H1 (cell line): ENCODE measurements around the gene C16orf87. TPM values are rescaled to one million over a fixed set of nuclear protein-coding genes. Genes with fewer than 3 reads are reported as not detected.
A peak's percentile ranks its signal among the peaks of the same experiment; 100 is the strongest.

Source experiments
- CTCF ChIA-PET: fragments of 300-600 bp; sonication (Branson Sonifier 250); formaldehyde crosslinking; loops from one replicate; lab custom pipeline; 2021; ENCODE audit not compliant: partially characterized antibody; lab: Charles Lee
- POLR2A ChIA-PET: fragments of 300-600 bp; sonication (Branson Sonifier 250); formaldehyde crosslinking; loops from one replicate; lab custom pipeline; 2021; ENCODE audit warnings: inconsistent platforms; ENCODE audit not compliant: partially characterized antibody; lab: Charles Lee
- DNase-seq, 2 experiments: peaks; one replicate each; pipeline versions ENCODE4 v3.0.0 to v3.0.0-alpha.2; 2010 to 2022; ENCODE audit warnings: low spot score in 2 of 2, low read depth in 1 of 2, mixed read lengths in 1 of 2
- FAIRE-seq: peaks from 2 replicates; lab custom pipeline; 2011; peaks lifted over from hg19 to GRCh38; lab: Jason Lieb, UNC
- H2AFZ ChIP-seq: 2 replicates; pipeline ENCODE4 v1.8.1; 2012; ENCODE audit warnings: low read length, inconsistent platforms
- H2AK5ac ChIP-seq: 2 replicates; pipeline ENCODE4 v1.6.1; 2013; ENCODE audit warnings: low read depth, low read length
- H2BK120ac ChIP-seq: replicated peaks from 2 replicates; pipeline ENCODE3; 2013; ENCODE audit warnings: low read depth, low read length, inconsistent platforms
- H2BK12ac ChIP-seq: 2 replicates; pipeline ENCODE4 v1.6.1; 2013; ENCODE audit warnings: low read depth, low read length
- H2BK15ac ChIP-seq: 2 replicates; pipeline ENCODE4 v1.6.1; 2013; ENCODE audit warnings: low read length
- H2BK20ac ChIP-seq: 2 replicates; pipeline ENCODE4 v1.6.1; 2013; ENCODE audit warnings: low read length
- H2BK5ac ChIP-seq: 2 replicates; pipeline ENCODE4 v1.6.1; 2013; ENCODE audit warnings: low read depth, low read length
- H3K14ac ChIP-seq: 2 replicates; pipeline ENCODE4 v1.6.1; 2013; ENCODE audit warnings: inconsistent platforms; ENCODE audit not compliant: insufficient read length
- H3K18ac ChIP-seq: 2 replicates; pipeline ENCODE4 v1.6.1; 2013; ENCODE audit warnings: low read length; ENCODE audit errors: extremely low read depth
- H3K23ac ChIP-seq: 2 replicates; pipeline ENCODE4 v1.6.1; 2013; ENCODE audit warnings: inconsistent platforms; ENCODE audit not compliant: insufficient read length
- H3K23me2 ChIP-seq: 2 replicates; pipeline ENCODE4 v1.6.1; 2013; ENCODE audit warnings: low read depth, low read length
- H3K27ac ChIP-seq: 2 replicates; pipeline ENCODE4 v1.6.1; 2011; ENCODE audit warnings: low read depth, low read length, inconsistent platforms
- H3K27me3 ChIP-seq, 4 experiments: replicated peaks in 1 of 4; 1 replicate in 1 of 4; 2 replicates in 3 of 4; pipeline versions ENCODE4 v1.6.1 to v1.8.1; 2011 to 2013; ENCODE audit warnings: low read length in 3 of 4, mild to moderate bottlenecking in 3 of 4, inconsistent platforms in 2 of 4, mixed read lengths in 2 of 4, moderate library complexity in 1 of 4; ENCODE audit not compliant: control insufficient read depth in 3 of 4, insufficient read depth in 3 of 4; ENCODE audit errors: extremely low read depth in 1 of 4
- H3K36me3 ChIP-seq, 4 experiments: 2 replicates each; pipeline versions ENCODE4 v1.6.1 to v1.8.1; 2011 to 2013; ENCODE audit warnings: mild to moderate bottlenecking in 4 of 4, low read length in 3 of 4, moderate library complexity in 2 of 4, control low read depth in 1 of 4, inconsistent platforms in 1 of 4; ENCODE audit not compliant: insufficient read depth in 4 of 4, control insufficient read depth in 2 of 4
- H3K4ac ChIP-seq: replicated peaks from 2 replicates; pipeline ENCODE3; 2013; ENCODE audit warnings: low read length, low read depth, mixed read lengths, inconsistent platforms; ENCODE audit not compliant: insufficient read length
- H3K4me1 ChIP-seq, 4 experiments: replicated peaks in 1 of 4; 1 replicate in 1 of 4; 2 replicates in 3 of 4; pipeline versions ENCODE4 v1.6.1 to v1.8.1; 2011 to 2013; ENCODE audit warnings: low read length in 3 of 4, inconsistent platforms in 2 of 4, mixed read lengths in 1 of 4; ENCODE audit not compliant: insufficient read depth in 4 of 4, control insufficient read depth in 3 of 4
- H3K4me2 ChIP-seq, 2 experiments: 2 replicates each; pipeline versions ENCODE4 v1.6.1 to v1.8.1; 2011 to 2013; ENCODE audit warnings: low read depth in 2 of 2, low read length in 2 of 2, control low read depth in 1 of 2, inconsistent platforms in 1 of 2, mild to moderate bottlenecking in 1 of 2; ENCODE audit not compliant: insufficient read depth in 1 of 2
- H3K4me3 ChIP-seq, 4 experiments: fragments of 200-600, 300-600 bp in 1 of 4; sonication (generic), shearing (Covaris generic), sonication (Bioruptor Twin) in 1 of 4; 2 replicates each; pipeline versions ENCODE4 v1.5.1 to v1.8.1; 2011 to 2016; ENCODE audit warnings: low read length in 4 of 4, low read depth in 3 of 4, control low read depth in 2 of 4, inconsistent platforms in 2 of 4, mild to moderate bottlenecking in 2 of 4, mixed read lengths in 1 of 4, moderate library complexity in 1 of 4; ENCODE audit not compliant: insufficient read depth in 2 of 4; ENCODE audit errors: extremely low read depth in 1 of 4
- H3K56ac ChIP-seq: replicated peaks from 2 replicates; pipeline ENCODE3; 2013; ENCODE audit warnings: low read depth, mild to moderate bottlenecking, mixed read lengths, low read length, inconsistent platforms; ENCODE audit not compliant: insufficient read length
- H3K79me1 ChIP-seq: 2 replicates; pipeline ENCODE4 v1.6.1; 2013; ENCODE audit warnings: low read depth, low read length, control low read depth
- H3K79me2 ChIP-seq, 2 experiments: 2 replicates each; pipeline versions ENCODE4 v1.6.1 to v1.8.1; 2012 to 2013; ENCODE audit warnings: low read length in 2 of 2, mild to moderate bottlenecking in 2 of 2, inconsistent platforms in 1 of 2; ENCODE audit not compliant: insufficient read depth in 2 of 2, control insufficient read depth in 1 of 2
- H3K9ac ChIP-seq, 4 experiments: replicated peaks in 1 of 4; 1 replicate in 1 of 4; 2 replicates in 3 of 4; pipeline versions ENCODE4 v1.6.1 to v1.8.1; 2011 to 2013; ENCODE audit warnings: low read depth in 3 of 4, low read length in 3 of 4, control low read depth in 2 of 4, mild to moderate bottlenecking in 2 of 4, moderate library complexity in 2 of 4, inconsistent platforms in 1 of 4; ENCODE audit errors: extremely low read depth in 1 of 4
- H3K9me3 ChIP-seq, 2 experiments: 2 replicates each; pipeline versions ENCODE4 v1.6.1 to v1.8.1; 2012 to 2013; ENCODE audit warnings: mild to moderate bottlenecking in 2 of 2, moderate library complexity in 2 of 2, control low read depth in 1 of 2, inconsistent platforms in 1 of 2, low read depth in 1 of 2, low read length in 1 of 2, mixed read lengths in 1 of 2; ENCODE audit not compliant: insufficient read depth in 2 of 2
- H4K20me1 ChIP-seq, 2 experiments: replicated peaks in 1 of 2; 2 replicates each; pipeline versions ENCODE3 to v1.8.1; 2011 to 2013; ENCODE audit warnings: inconsistent platforms in 2 of 2, low read length in 2 of 2, mild to moderate bottlenecking in 1 of 2; ENCODE audit not compliant: insufficient read depth in 2 of 2, control insufficient read depth in 1 of 2
- H4K5ac ChIP-seq: 2 replicates; pipeline ENCODE4 v1.6.1; 2013; ENCODE audit warnings: low read length, low read depth, mixed read lengths, inconsistent platforms; ENCODE audit not compliant: insufficient read length
- H4K8ac ChIP-seq: 2 replicates; pipeline ENCODE4 v1.8.0; 2013; ENCODE audit warnings: mild to moderate bottlenecking, moderate library complexity, low read length, inconsistent platforms; ENCODE audit not compliant: insufficient read depth; ENCODE audit errors: extremely low read depth
- H4K91ac ChIP-seq: replicated peaks from 2 replicates; pipeline ENCODE3; 2013; ENCODE audit warnings: low read length, mixed read lengths, inconsistent platforms; ENCODE audit not compliant: insufficient read length
- BCL11A ChIP-seq, 2 experiments: IDR thresholded peaks; one replicate each; pipeline ENCODE4 v1.6.1; 2011; ENCODE audit warnings: low read depth in 2 of 2, low read length in 2 of 2, mild to moderate bottlenecking in 2 of 2
- CREB1 ChIP-seq: IDR thresholded peaks from 2 replicates; pipeline ENCODE4 v1.6.1; 2012; ENCODE audit warnings: inconsistent platforms
- GABPA ChIP-seq: IDR thresholded peaks from 2 replicates; pipeline ENCODE4 v1.6.1; 2011; ENCODE audit warnings: mild to moderate bottlenecking, low read length, moderate library complexity, borderline replicate concordance; ENCODE audit not compliant: insufficient read depth
- HDAC2 ChIP-seq, 2 experiments: fragments of 300-600 bp in 1 of 2; sonication (generic) in 1 of 2; IDR thresholded peaks; 2 replicates each; pipeline ENCODE4 v1.6.1; 2011 to 2012; ENCODE audit warnings: low read depth in 2 of 2, low read length in 2 of 2, mild to moderate bottlenecking in 2 of 2, moderate library complexity in 2 of 2, borderline replicate concordance in 1 of 2, inconsistent platforms in 1 of 2
- JUND ChIP-seq: IDR thresholded peaks from 2 replicates; pipeline ENCODE4 v1.6.1; 2011; ENCODE audit warnings: mild to moderate bottlenecking, improper control_type of control experiment, low read length
- NRF1 ChIP-seq: IDR thresholded peaks from 2 replicates; pipeline ENCODE4 v1.6.1; 2011; ENCODE audit warnings: mild to moderate bottlenecking, low read depth, low read length, improper control_type of control experiment
- RXRA ChIP-seq: IDR thresholded peaks from 2 replicates; pipeline ENCODE4 v1.6.1; 2011; ENCODE audit warnings: low read depth, mild to moderate bottlenecking, low read length, moderate library complexity; ENCODE audit not compliant: insufficient read depth
- SIRT6 ChIP-seq: IDR thresholded peaks from one replicate; pipeline ENCODE4 v1.7.1; 2012; ENCODE audit warnings: low read length, inconsistent platforms
- TCF12 ChIP-seq: IDR thresholded peaks from 2 replicates; pipeline ENCODE4 v1.6.1; 2011; ENCODE audit warnings: low read depth, mild to moderate bottlenecking, low read length
- WGBS, 2 experiments: shearing (Covaris generic) in 1 of 2; methylation state at CpG; one replicate each; pipeline versions ENCODE4 v1.1.6 to v1.1.7; 2013 to 2015; ENCODE audit warnings: low lambda C conversion rate in 2 of 2, mixed read lengths in 2 of 2, inconsistent platforms in 1 of 2, low coverage in 1 of 2, missing lambda C conversion rate in 1 of 2; ENCODE audit not compliant: insufficient replicate concordance in 2 of 2, insufficient coverage in 1 of 2, insufficient read length in 1 of 2; ENCODE audit errors: extremely low coverage in 1 of 2, missing lambda C conversion rate in 1 of 2; 5-methylcytosine and 5-hydroxymethylcytosine counted together
- polyA plus RNA-seq, 7 experiments: library from polyadenylated mRNA; depleted of rRNA in 3 of 7; stranded (reverse) in 5 of 7; unstranded in 2 of 7; fragments of >200 nt in 5 of 7; fragments of 200-250 nt in 2 of 7; gene quantifications; 1 replicate in 5 of 7; 2 replicates in 1 of 7; 4 replicates in 1 of 7; pipeline versions ENCODE4 v1.2.1 to v1.2.3, GENCODE V29; 2011 to 2013; ENCODE audit warnings: missing spikeins in 2 of 7, mixed read lengths in 2 of 7
- total RNA-seq: library from RNA; stranded (reverse); fragmentation: NEBNext Ultra II Directional; extraction: Animal tissue kit (Norgen Biotek cat#: 25700); gene quantifications from 2 replicates; pipeline ENCODE4 v1.2.1, GENCODE V29; 2021

Gene C16orf87
- total and polyA plus RNA-seq, 2 of the 8 experiments (the other 6 are each of a cell fraction or from before 2014, with no cell fraction given), result 4.8 to 21.8 TPM

DNA sequence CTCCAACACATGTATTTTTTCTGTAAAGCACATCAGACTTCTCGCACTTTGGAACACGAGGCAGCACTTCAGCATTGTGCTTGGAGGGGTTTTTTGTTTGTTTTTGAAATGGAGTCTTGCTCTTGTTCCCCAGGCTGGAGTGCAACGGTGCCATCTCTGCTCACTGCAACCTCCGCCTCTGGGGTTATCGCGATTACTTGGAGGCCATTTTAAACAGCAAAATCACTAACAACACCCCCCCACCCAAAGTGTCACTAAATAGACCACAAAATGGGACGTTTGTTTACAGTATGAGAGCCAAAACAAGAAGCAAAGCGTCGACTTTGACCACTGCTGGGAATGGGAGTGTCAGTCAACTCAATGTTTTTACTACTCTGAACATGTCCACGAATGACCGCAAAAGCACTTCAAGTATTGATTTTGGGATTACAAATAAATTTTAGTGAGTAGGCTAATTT is 9.0 kb upstream of the C16orf87 start:
- peaks cover 3 to 4% of the 10 kb centered on the region in 2 experiments; a peak in 1 of 4 replicates for H3K9me3 ChIP-seq
- no peak overlapping the region for H3K4me3 ChIP-seq
- H3K14ac ChIP-seq, result no peak overlapping the region
- no peaks in the 10 kb centered on the region for H4K20me1 ChIP-seq
- H2AK5ac ChIP-seq, result no peak overlapping the region
- no peak overlapping the region for H3K23ac ChIP-seq
- no peak overlapping the region for H3K18ac ChIP-seq
- POLR2A ChIA-PET, result interaction anchor here (0.8 to 1.5 kb wide), 2 partner anchors 46 to 60 kb away, joined by 3 read pairs; no protein-coding TSS in a partner anchor
- no peak overlapping the region for H3K9ac ChIP-seq
- no peak overlapping the region for H2BK5ac ChIP-seq
- CTCF ChIA-PET, result interaction anchor here (2.0 to 3.4 kb wide), 2 partner anchors 13 to 90 kb away, joined by 6 to 13 read pairs; no protein-coding TSS in a partner anchor
- H4K91ac ChIP-seq, result no peak overlapping the region
- TF ChIP-seq CREB1, result no peak
- no peak for TF ChIP-seq RXRA
- TF ChIP-seq HDAC2 (IDR thresholded peaks at IDR 0.05; ENCODE audit: borderline replicate concordance in 1 of 2, low read depth in 2 of 2, low read length in 2 of 2), result no peak
- TF ChIP-seq GABPA, result no peak
- no peak for TF ChIP-seq BCL11A (IDR thresholded peaks at IDR 0.05; ENCODE audit: low read depth in 2 of 2, low read length in 2 of 2)
- TF ChIP-seq TCF12, result no peak
- TF ChIP-seq JUND, result no peak
- TF ChIP-seq SIRT6, result no peak
- no peak for TF ChIP-seq NRF1
- peak in 1 of 2 experiments; percentile 32 for DNase-seq
- H3K23me2 ChIP-seq, result no peaks in the 10 kb centered on the region
- FAIRE-seq, result no peak
- no peak overlapping the region for H3K56ac ChIP-seq
- no peaks in the 10 kb centered on the region for H3K79me1 ChIP-seq
- H4K8ac ChIP-seq, result no peak overlapping the region
- no peaks in the 10 kb centered on the region for H3K4me1 ChIP-seq
- no peaks in the 10 kb centered on the region for H3K36me3 ChIP-seq
- no peak overlapping the region for H3K27ac ChIP-seq
- no peak overlapping the region for H3K4me2 ChIP-seq
- H3K4ac ChIP-seq, result no peak overlapping the region
- H3K27me3 ChIP-seq, result no peaks in the 10 kb centered on the region
- WGBS, 2 experiments, result 85% methylated on average over 11 of the region's 11 CpGs; no CpG with 5 or more reads in 1 of the 2 experiments
- H2BK120ac ChIP-seq, result no peak overlapping the region
- no peak overlapping the region for H2BK20ac ChIP-seq
- H2BK15ac ChIP-seq, result no peak overlapping the region
- H2BK12ac ChIP-seq, result no peak overlapping the region
- no peaks in the 10 kb centered on the region for H3K79me2 ChIP-seq
- H4K5ac ChIP-seq, result no peak overlapping the region
- H2AFZ ChIP-seq, result peak overlapping the region; percentile 71
